ENCODE results near the gene NPHP4. TPM values are rescaled to one million over a fixed set of nuclear protein-coding genes. Genes with fewer than 3 reads are reported as not detected.

NPHP4 gene
- total and polyA plus RNA-seq, 10 of the 15 experiments (the other 5 are each of a cell fraction or from before 2014, with no cell fraction given), result 0.16 to 10.5 (median 3.1) TPM

GRCh38 chr1:6003568-6004411 is 11.6 kb upstream of the NPHP4 start:
- in situ Hi-C loops (cut with MboI) (no loop called here), intact Hi-C loops (cut with micrococcal nuclease; ENCODE audit: unreplicated experiment) (no loop called here)
- 89% methylated on average over 24 of the region's 24 CpGs for WGBS (ENCODE audit: insufficient coverage, insufficient replicate concordance, low lambda C conversion rate, missing lambda C conversion rate)
- Histone ChIP-seq H3K9me3 (replicated peaks; ENCODE audit: control insufficient read depth, insufficient read depth, low read length) (no peaks in the 10 kb centered on the region), H3K4me3 (no peak overlapping the region), H3K4me2 (ENCODE audit: control insufficient read depth, insufficient read depth) (no peak overlapping the region), H3K79me2 (ENCODE audit: control insufficient read depth, insufficient read depth, low read length) (no peaks in the 10 kb centered on the region; the same call in 1 of the 2 replicates), H3K27ac (ENCODE audit: control insufficient read depth, insufficient read depth) (no peak overlapping the region), H3K9ac (ENCODE audit: control insufficient read depth, insufficient read depth, low read length) (no peak overlapping the region), H2AFZ (ENCODE audit: control insufficient read depth, low read depth, low read length) (no peak overlapping the region), H4K20me1 (ENCODE audit: control insufficient read depth, insufficient read depth) (no peaks in the 10 kb centered on the region), H3K27me3 (replicated peaks in 1 of 2; ENCODE audit: control insufficient read depth in 2 of 2, insufficient read depth in 2 of 2, low read length in 1 of 2) (no peaks in the 10 kb centered on the region), H3K4me1 (ENCODE audit: control insufficient read depth, insufficient read depth, low read length) (no peaks in the 10 kb centered on the region), H3K36me3 (ENCODE audit: control insufficient read depth in 2 of 2, insufficient read depth in 2 of 2, low read length in 1 of 2) (no peaks in the 10 kb centered on the region; a peak in 1 of 4 replicates)
- SMC1A ChIA-PET (ENCODE audit: uncharacterized antibody, unreplicated experiment), result interaction anchor here (1.5 kb wide), 1 partner anchor 10 kb away, joined by 4 read pairs; no protein-coding TSS in a partner anchor
- ATAC-seq (no peak), DNase-seq (ENCODE audit: low read depth, low spot score) (no peak), FAIRE-seq (no peak)
- CTCF ChIA-PET, result interaction anchor here (1.2 kb wide), 1 partner anchor 10 kb away, joined by 3 read pairs; no protein-coding TSS in a partner anchor
- POLR2A ChIA-PET, result no interaction called here
- BruUV-seq (replicated peaks), result TSS peak; percentile 38
- RAD21 ChIA-PET (ENCODE audit: unreplicated experiment), result interaction anchor here (1.7 kb wide), 1 partner anchor 9 kb away, joined by 4 read pairs; no protein-coding TSS in a partner anchor
- no peak for TF ChIP-seq SMAD5 (IDR thresholded peaks at IDR 0.05; ENCODE audit: low read depth)
- TF ChIP-seq IRF4 (IDR thresholded peaks at IDR 0.05; ENCODE audit: low read depth, low read length), result no peak
- TF ChIP-seq BCL3 (IDR thresholded peaks at IDR 0.05; ENCODE audit: borderline replicate concordance, insufficient read depth, low read depth, low read length, poor library complexity, severe bottlenecking), result no peak
- TF ChIP-seq FOXM1 (IDR thresholded peaks at IDR 0.05; ENCODE audit: low read depth, low read length), result no peak
- TF ChIP-seq SRF (IDR thresholded peaks at IDR 0.05; ENCODE audit: low read depth in 2 of 2, low read length in 2 of 2), result no peak
- TF ChIP-seq ZBED1 (IDR thresholded peaks at IDR 0.05; ENCODE audit: borderline replicate concordance), result no peak
- no peak for TF ChIP-seq SIX5 (IDR thresholded peaks at IDR 0.05; ENCODE audit: low read depth, low read length, severe bottlenecking)
- no peak for TF ChIP-seq SREBF2 (IDR thresholded peaks at IDR 0.05; ENCODE audit: low read length)
- no peak for TF ChIP-seq ZBTB4 (CRISPR knock-in tag; IDR thresholded peaks at IDR 0.05)
- TF ChIP-seq LARP7 (IDR thresholded peaks at IDR 0.05), result no peak
- no peak for TF ChIP-seq CUX1 (IDR thresholded peaks at IDR 0.05; ENCODE audit: insufficient replicate concordance, low read depth, low read length)

Measured in GM12878 (cell line).